GM19468 (cell line): ENCODE measurements around the gene C19orf38.
"Not testable (repeated sequence)": the region's sequence is repeated elsewhere in the genome, so short reads cannot be mapped to it uniquely, and the experiment has no call there.

Experiments used
- ATAC-seq: cut with Tn5 transposase; IDR thresholded peaks from one replicate; pipeline ENCODE4 v1.9.1; 2021; ENCODE audit warnings: mild to moderate bottlenecking, moderate library complexity, moderate number of reproducible peaks; ENCODE audit not compliant: unreplicated experiment; ENCODE audit errors: extremely low read depth

C19orf38 gene

GRCh38 chr19:10839114-10840050 is 8.8 kb upstream of the C19orf38 start:
- no peak for ATAC-seq

DNA sequence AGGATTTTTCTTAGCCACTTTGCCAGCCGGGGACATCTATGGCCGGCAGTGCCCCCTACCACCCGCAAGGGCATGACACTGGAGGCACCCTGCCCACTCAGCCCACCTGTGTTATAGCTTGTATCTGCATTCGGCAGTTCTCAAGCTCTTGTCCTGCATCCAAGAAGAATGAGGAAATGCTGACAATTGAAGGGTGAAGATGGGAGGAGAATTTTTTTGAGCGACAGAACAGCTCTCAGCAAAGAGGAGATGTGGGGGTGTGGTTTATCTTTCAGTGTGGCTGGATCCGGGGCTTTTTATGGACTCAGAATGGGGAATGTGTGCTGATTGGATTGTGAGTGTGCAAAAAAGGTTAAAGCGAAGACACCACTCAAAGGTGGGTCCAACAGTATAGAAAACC is 5.4 kb upstream of the C19orf38 start:
- no peak for ATAC-seq

GRCh38 chr19:10846500-10847202 is 1.6 kb upstream of the C19orf38 start:
- no peak for ATAC-seq

DNA sequence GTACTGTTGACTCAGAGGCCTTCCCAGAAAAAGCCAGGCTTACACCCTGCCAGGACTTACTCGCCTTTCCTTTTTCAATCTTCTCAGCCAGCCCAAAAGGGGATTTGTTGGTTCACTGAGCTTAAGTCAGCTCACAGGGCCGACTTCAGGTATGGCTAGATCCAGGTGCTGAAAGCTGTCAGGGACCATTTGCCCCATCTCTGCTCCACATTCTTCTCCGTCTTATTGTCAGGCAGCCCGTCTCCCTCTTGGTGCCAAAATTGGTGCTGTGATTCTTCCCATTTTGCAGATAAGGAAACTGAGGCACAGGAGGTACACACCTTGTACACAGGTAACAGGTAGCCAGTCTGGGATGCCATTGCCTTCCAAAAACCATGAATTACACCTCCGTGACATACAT is 2.4 kb downstream of the C19orf38 start:
- no peak for ATAC-seq

- no peak for ATAC-seq
Observed at GRCh38 chr19:10852098-10852800, 4.0 kb downstream of the C19orf38 start.

DNA sequence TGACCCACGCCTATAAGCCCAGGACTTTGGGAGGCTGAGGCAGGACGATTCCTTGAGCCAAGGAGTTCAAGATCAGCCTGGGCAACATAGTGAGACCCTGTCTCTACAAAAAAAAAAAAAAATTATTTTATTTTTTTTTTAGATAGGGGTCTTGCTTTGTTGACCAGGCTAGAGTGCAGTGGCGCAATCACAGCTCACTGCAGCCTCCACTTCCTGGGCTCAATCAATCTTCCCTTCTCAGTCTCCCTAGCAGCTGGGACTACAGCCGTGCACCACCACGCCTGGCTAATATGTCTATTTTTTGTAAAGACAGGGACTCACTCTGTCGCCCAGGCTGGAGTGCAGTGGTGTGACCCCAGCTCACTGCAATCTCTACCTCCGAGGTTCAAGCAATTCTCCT is 4.7 kb downstream of the C19orf38 start:
- ATAC-seq: no peak

DNA sequence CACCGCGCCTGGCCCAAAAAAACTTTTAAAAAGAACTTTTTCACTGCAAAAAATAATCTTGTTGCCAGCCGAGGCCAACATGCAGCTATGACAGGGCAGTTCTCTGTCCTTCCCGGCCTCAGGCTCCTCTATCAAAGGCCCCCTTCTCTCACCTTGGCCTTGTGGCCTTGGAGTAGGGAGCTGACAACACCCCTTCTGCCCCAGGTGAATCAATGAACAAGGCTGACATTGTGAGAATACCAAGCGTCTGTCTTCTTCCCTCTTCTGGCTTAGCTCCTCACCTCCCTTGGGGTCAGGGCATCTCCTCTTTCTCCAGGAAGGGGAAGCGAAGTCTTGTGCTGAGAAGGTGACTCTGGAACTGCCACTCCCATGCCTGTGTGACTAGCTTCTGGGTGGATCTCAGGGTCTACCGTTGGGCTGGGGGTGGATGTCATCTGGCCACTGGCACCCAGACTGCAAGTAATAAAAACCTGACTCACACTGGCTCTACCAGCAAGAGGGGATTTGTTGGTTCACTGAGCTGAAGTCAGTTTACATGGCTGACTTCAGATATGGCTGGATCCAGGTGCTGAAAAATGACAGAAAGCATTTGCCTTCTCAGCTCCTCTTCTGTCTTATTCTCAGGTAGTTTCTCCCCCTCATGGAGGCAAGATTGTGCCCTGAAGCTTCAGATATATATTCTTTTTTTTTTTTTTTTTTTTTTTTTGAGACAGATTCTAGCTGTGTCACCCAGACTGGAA is 6.3 kb downstream of the C19orf38 start:
- no peak for ATAC-seq

DNA sequence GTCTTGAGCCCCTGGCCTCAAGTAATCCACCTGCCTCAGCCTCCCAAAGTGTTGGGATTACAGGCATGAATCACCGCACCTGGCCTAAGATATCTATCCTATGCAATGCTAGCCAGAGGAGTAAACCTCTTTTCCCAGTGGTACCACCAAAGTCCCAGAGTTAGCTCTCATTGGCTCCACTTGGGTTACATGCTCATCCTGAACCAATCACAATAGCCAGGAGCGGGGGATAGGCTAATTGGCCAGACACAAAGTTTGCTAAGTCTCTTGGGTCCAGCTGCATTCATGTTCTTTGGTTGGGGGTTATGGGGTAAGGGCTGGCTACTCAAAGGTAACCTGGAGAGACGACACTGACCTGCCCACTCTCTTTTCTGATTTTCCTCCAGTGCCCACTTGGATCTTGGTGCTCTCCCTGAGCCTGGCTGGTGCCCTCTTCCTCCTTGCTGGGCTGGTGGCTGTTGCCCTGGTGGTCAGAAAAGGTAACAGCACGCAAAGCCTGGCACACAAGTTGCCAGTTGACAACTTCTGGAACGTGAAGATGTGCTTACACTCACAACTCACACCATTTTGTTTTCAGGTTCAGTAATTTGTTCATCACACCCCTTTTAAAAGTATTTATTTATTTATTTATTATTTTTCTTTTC is 7.8 kb downstream of the C19orf38 start:
- no peak for ATAC-seq

DNA sequence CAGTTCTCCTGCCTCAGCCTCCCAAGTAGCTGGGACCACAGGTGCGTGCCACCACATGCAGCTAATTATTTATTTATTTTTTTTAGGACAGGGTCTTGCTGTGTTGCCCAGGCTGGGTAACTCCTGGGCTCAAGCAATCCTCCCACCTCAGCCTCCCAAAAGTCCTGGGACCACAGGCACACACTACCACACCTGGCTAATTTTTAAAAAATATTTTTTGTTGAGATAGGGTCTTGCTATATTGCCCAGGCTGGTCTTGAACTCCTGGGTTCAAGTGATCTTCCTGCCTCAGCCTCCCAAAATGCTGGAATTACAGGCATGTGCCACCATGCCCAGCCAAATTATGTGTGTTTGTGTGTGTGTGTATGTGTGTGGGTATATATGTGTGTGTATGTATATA is 8.7 kb downstream of the C19orf38 start:
- not testable (repeated sequence) for ATAC-seq

- ATAC-seq: no peak
Observed at GRCh38 chr19:10858204-10858828, 10.1 kb downstream of the C19orf38 start.

GRCh38 chr19:10861103-10861651 is 13.0 kb downstream of the C19orf38 start:
- ATAC-seq: no peak

DNA sequence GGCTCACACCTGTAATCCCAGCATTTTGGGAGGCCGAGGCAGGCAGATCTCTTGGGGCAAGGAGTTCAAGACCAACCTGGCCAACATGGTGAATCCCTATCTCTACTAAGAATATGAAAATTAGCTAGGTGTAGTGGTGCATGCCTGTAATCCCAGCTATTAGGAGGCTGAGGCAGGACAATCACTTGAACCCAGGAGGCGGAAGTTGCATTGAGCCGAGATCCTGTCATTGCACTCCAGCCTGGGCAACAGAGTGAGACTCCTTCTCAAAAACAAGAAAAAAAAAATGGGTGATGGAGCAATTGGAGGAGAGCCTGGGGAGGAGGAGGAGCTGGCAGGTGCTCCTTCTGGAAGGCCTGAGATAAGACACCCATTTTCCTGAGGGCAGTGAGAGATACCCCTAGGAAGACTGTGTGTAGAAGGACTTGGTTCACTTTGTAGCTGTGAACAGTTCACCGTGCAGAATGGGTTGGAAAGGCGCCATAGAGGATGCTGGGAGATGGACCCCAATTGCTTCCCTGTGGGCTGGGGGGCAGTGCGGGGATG is 14.4 kb downstream of the C19orf38 start:
- ATAC-seq: no peak

GRCh38 chr19:10863107-10863717 is 15.0 kb downstream of the C19orf38 start:
- no peak for ATAC-seq

DNA sequence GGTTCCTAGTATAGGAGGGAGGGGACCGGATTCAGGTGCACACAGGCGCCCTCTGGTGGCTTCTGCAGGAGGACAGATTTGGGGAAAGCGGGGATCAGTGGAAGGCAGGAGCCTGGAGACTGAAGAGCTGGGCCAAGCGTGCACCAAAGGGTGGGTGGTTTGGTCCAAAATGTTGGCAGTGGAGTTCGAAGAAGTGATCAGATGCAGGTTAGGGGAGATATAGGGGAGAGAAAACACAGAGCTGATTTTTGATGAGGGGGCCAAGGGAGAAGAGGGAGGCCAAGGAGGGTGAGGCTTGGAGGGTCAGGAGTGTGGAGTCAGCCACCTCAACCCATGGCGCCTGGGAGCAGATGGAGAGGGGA is 16.3 kb downstream of the C19orf38 start:
- no peak for ATAC-seq

- no peak for ATAC-seq
Observed at GRCh38 chr19:10866495-10866894, 18.3 kb downstream of the C19orf38 start.

GRCh38 chr19:10868872-10869547 is 20.8 kb downstream of the C19orf38 start:
- no peak for ATAC-seq

DNA sequence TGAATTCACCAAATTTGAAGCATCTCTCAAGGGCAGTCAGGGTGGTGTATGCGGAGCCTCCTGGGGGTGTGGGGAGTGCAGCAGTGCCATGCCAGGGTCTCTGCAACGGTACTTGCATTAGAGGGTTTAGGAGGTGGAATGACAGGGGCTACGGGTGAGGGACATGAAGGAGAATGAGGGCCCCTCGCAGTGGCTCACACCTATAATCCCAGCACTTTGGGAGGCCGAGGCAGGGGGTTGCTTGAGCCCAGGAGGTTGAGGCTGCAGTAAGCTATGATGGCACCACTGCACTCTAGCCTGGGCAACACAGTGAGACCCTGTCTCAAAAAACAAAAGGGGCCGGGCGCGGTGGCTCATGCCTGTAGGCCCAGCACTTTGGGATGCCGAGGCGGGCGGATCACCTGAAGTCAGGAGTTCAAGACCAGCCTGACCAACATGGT is 21.7 kb downstream of the C19orf38 start:
- not testable (repeated sequence) for ATAC-seq

GRCh38 chr19:10870501-10870954 is 22.3 kb downstream of the C19orf38 start:
- ATAC-seq: no peak
